Adrenal gland (tissue), 12 donors: ENCODE data around the gene BSG. TPM values are rescaled to one million over a fixed set of nuclear protein-coding genes. Genes with fewer than 3 reads are reported as not detected.

Experiments used
- DNase-seq, 7 donors: peaks; one replicate each; pipeline ENCODE4 v3.0.0-alpha.2; 2019 to 2020
- H3K27ac ChIP-seq, 5 donors: fragments of 200-600 bp; sonication (generic) in 4 of 5; 1 replicate in 3 of 5; 2 replicates in 2 of 5; pipeline versions ENCODE4 v1.5.1 to v1.8.0; 2016 to 2020; ENCODE audit warnings: mild to moderate bottlenecking in 1 of 5
- H3K27me3 ChIP-seq: fragments of 200-600 bp; 2 replicates; pipeline ENCODE4 v1.8.0; 2021
- H3K36me3 ChIP-seq, 2 donors: fragments of 200-600 bp; replicated peaks in 1 of 2; 1 replicate in 1 of 2; 2 replicates in 1 of 2; pipeline versions ENCODE4 v1.5.1 to v1.8.0; 2018 to 2022
- H3K4me1 ChIP-seq, 2 donors: fragments of 200-600 bp; replicated peaks in 1 of 2; 1 replicate in 1 of 2; 2 replicates in 1 of 2; pipeline versions ENCODE4 v1.5.1 to v1.8.0; 2018 to 2021
- H3K4me3 ChIP-seq, 4 donors: fragments of 200-600 bp; sonication (generic) in 3 of 4; one replicate each; pipeline ENCODE4 v1.5.1; 2016 to 2018
- H3K9me3 ChIP-seq, 3 donors: fragments of 200-600 bp; sonication (generic) in 1 of 3; replicated peaks in 1 of 3; 1 replicate in 2 of 3; 2 replicates in 1 of 3; pipeline versions ENCODE4 v1.5.1 to v1.8.0; 2016 to 2021
- CTCF ChIP-seq, 6 experiments: fragments of 450-650 bp in 4 of 6; fragments of 200-600 bp in 2 of 6; sonication (generic) in 1 of 6; IDR thresholded peaks; 1 replicate in 5 of 6; 2 replicates in 1 of 6; pipeline versions ENCODE4 v1.5.1 to v1.8.0; 2016 to 2021; ENCODE audit warnings: antibody characterized with exemption in 6 of 6, mild to moderate bottlenecking in 2 of 6, moderate library complexity in 1 of 6
- POLR2A ChIP-seq, 2 donors: fragments of 450-650 bp; IDR thresholded peaks; one replicate each; pipeline ENCODE4 v1.6.1; 2017; ENCODE audit warnings: antibody characterized with exemption in 2 of 2, mild to moderate bottlenecking in 2 of 2, moderate library complexity in 1 of 2
- WGBS, 4 donors: extraction: QIAGEN DNeasy Blood & Tissue Kit in 2 of 4; methylation state at CpG; one replicate each; pipeline versions ENCODE4 v1.1.5 to v1.1.7; 2013 to 2017; 5-methylcytosine and 5-hydroxymethylcytosine counted together
- intact Hi-C, 2 donors: fragments of 100-400 bp; cut with DNase I; formaldehyde crosslinking; loops; one replicate each; pipeline versions ENCODE4 v1.14.1 to v1.15.0; 2022 to 2023
- polyA plus RNA-seq, 3 donors: library from polyadenylated mRNA; stranded (reverse); fragments of 200-250 nt in 2 of 3; fragments of 350-450 nt in 1 of 3; fragmentation: Illumina TruSeq in 1 of 3; extraction: RNeasy Lipid Tissue Mini Kit (QIAGEN cat#74804) in 1 of 3; gene quantifications; one replicate each; pipeline ENCODE4 v1.2.3, GENCODE V29; 2013 to 2014
- total RNA-seq, 9 donors: library from RNA; depleted of rRNA in 4 of 9; stranded (reverse); fragments of >200 nt in 4 of 9; fragments of 120-200 nt in 1 of 9; fragmentation: NEBNext Ultra II Directional in 1 of 9; extraction: Animal tissue kit (Norgen Biotek cat#: 25700) in 1 of 9; gene quantifications; one replicate each; pipeline versions ENCODE4 v1.1.0 to v1.2.4, GENCODE V29; 2013 to 2023
- donor health status: healthy with polysubstance abuse.
- donor health status: Bipolar disorder and iron deficiency.
- donor health status: DM: yes; HTN: yes; CAD: no.
- donor health status: DM: no; HTN: no; CAD: no.
- donor health status: DM: no; HTN: no; CAD: no.
- donor health status: DM: yes; HTN: yes; CAD: no.

BSG gene
- total and polyA plus RNA-seq, 12 donors, result 328 to 2,214 (median 832) TPM

- Histone ChIP-seq H3K4me3 (no peak overlapping the region), H3K27ac (no peak overlapping the region), H3K27me3 (peaks cover 21% of the 10 kb centered on the region), H3K36me3 (no peaks in the 10 kb centered on the region), H3K9me3 (no peaks in the 10 kb centered on the region), H3K4me1 (peaks cover 0 to 24% of the 10 kb centered on the region in 2 donors)
- intact Hi-C loops, result loop anchor here in 1 of 2 donors (10.0 kb wide), 1 partner anchor 143 kb away; no protein-coding TSS in a partner anchor
- DNase-seq, result no peak
- TF ChIP-seq POLR2A (IDR thresholded peaks at IDR 0.05), result no peak
- no peak for TF ChIP-seq CTCF (IDR thresholded peaks at IDR 0.05)
- WGBS, 4 donors, result 82 to 87% (median 83%) methylated on average over 9 to 19 of the region's 19 CpGs
Measured at GRCh38 chr19:592101-592500, 19.7 kb downstream of the BSG start.

- H3K4me3 ChIP-seq, result no peak overlapping the region
- DNase-seq, result no peak
- H3K27me3 ChIP-seq, result peaks cover 21% of the 10 kb centered on the region
- peaks cover 0 to 22% of the 10 kb centered on the region in 2 donors for H3K4me1 ChIP-seq
- WGBS, 4 donors, result 85 to 93% (median 89%) methylated on average over 11 to 18 of the region's 18 CpGs
- no peaks in the 10 kb centered on the region for H3K9me3 ChIP-seq
- intact Hi-C loops, result loop anchor here in 1 of 2 donors (10.0 kb wide), 1 partner anchor 142 kb away; no protein-coding TSS in a partner anchor
- no peaks in the 10 kb centered on the region for H3K36me3 ChIP-seq
- TF ChIP-seq POLR2A (IDR thresholded peaks at IDR 0.05), result no peak
- no peak for TF ChIP-seq CTCF (IDR thresholded peaks at IDR 0.05)
- no peak overlapping the region for H3K27ac ChIP-seq
Measured at GRCh38 chr19:593055-593454, 20.7 kb downstream of the BSG start.

- no peak overlapping the region for H3K27ac ChIP-seq
- DNase-seq, result no peak
- H3K27me3 ChIP-seq, result peaks cover 18% of the 10 kb centered on the region
- no peaks in the 10 kb centered on the region for H3K36me3 ChIP-seq
- H3K4me1 ChIP-seq, result peaks cover 0 to 17% of the 10 kb centered on the region in 2 donors
- no peaks in the 10 kb centered on the region for H3K9me3 ChIP-seq
- intact Hi-C loops, result loop anchor here in 1 of 2 donors (10.0 kb wide), 1 partner anchor 141 kb away; no protein-coding TSS in a partner anchor
- 72 to 80% (median 75%) methylated on average over 6 to 9 of the region's 9 CpGs for WGBS, 4 donors
- TF ChIP-seq POLR2A (IDR thresholded peaks at IDR 0.05) (no peak), CTCF (IDR thresholded peaks at IDR 0.05) (no peak)
- H3K4me3 ChIP-seq, result no peak overlapping the region
Measured at GRCh38 chr19:593505-593904, 21.1 kb downstream of the BSG start.

- H3K4me3 ChIP-seq, result no peak overlapping the region
- intact Hi-C loops, result loop anchor here in 1 of 2 donors (10.0 kb wide), 1 partner anchor 140 kb away; no protein-coding TSS in a partner anchor
- H3K36me3 ChIP-seq, result no peaks in the 10 kb centered on the region
- 80 to 83% (median 81%) methylated on average over 9 to 24 of the region's 24 CpGs for WGBS, 4 donors
- no peak overlapping the region for H3K27ac ChIP-seq
- H3K4me1 ChIP-seq, result peaks cover 0 to 10% of the 10 kb centered on the region in 2 donors
- no peaks in the 10 kb centered on the region for H3K9me3 ChIP-seq
- peaks cover 11% of the 10 kb centered on the region for H3K27me3 ChIP-seq
- DNase-seq, result no peak
- TF ChIP-seq CTCF (IDR thresholded peaks at IDR 0.05) (no peak), POLR2A (IDR thresholded peaks at IDR 0.05) (no peak)
Measured at GRCh38 chr19:594265-594870, 22.0 kb downstream of the BSG start.
